Ovary (tissue), 3 donors: ENCODE data around the gene ZBTB24.

ENCODE experiments used
- EP300 ChIP-seq: sonication (generic); formaldehyde crosslinking; IDR thresholded peaks from one replicate; pipeline ENCODE4 v1.6.1; 2017; ENCODE audit warnings: antibody characterized with exemption
- POLR2A ChIP-seq: fragments of 450-650 bp; IDR thresholded peaks from one replicate; pipeline ENCODE4 v1.6.1; 2017; ENCODE audit warnings: antibody characterized with exemption, mild to moderate bottlenecking, moderate library complexity
- TF ChIP-seq, protein P1 (sequence below), 3 donors: fragments of 450-650 bp in 2 of 3; fragments of 200-600 bp in 1 of 3; IDR thresholded peaks; one replicate each; pipeline versions ENCODE4 v1.5.1 to v1.8.0; 2016 to 2022; ENCODE audit warnings: antibody characterized with exemption in 3 of 3, mild to moderate bottlenecking in 1 of 3
- donor health status: DM: no; HTN: no; CAD: no.

DNA sequence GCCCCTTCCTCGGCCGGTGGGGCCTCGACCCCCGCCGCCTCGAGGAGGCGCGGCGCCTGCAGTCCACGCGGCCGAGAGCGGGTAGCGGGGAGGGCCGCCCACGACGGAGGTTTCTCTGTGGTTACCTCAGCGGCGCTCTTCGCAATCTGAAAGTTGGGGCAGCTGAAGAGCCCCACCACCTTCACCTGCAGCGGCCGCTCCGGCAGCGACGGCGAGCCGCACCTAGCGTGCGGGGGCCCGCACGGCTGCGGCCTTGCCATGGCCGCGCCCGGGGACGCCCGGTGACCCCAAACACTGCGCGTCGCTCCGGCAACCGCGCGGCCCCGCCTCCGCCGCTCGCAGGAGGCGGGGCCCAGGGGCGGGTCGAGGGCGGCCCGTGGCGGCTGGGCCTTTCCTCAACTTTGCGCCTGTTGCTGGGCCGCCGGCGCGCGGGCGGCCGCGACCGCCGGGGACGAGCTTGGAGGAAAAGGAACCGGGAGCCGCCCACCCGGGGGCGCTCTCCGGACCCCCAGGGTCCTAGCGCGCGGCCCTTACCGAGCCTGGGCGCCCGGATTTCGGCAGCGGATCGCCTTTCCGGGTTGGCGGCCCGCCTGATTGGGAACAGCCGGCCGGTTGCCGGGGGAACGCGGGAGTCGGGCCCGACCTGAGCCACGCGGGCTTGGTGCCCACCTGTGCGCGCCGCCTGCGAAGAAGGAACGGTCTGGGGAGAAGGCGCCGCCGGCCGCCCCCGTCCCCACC lies 42.5 kb downstream of the ZBTB24 start, which contains the start of the genes PPIL6 and SMPD2:
- TF ChIP-seq, protein P1, sequence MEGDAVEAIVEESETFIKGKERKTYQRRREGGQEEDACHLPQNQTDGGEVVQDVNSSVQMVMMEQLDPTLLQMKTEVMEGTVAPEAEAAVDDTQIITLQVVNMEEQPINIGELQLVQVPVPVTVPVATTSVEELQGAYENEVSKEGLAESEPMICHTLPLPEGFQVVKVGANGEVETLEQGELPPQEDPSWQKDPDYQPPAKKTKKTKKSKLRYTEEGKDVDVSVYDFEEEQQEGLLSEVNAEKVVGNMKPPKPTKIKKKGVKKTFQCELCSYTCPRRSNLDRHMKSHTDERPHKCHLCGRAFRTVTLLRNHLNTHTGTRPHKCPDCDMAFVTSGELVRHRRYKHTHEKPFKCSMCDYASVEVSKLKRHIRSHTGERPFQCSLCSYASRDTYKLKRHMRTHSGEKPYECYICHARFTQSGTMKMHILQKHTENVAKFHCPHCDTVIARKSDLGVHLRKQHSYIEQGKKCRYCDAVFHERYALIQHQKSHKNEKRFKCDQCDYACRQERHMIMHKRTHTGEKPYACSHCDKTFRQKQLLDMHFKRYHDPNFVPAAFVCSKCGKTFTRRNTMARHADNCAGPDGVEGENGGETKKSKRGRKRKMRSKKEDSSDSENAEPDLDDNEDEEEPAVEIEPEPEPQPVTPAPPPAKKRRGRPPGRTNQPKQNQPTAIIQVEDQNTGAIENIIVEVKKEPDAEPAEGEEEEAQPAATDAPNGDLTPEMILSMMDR (IDR thresholded peaks at IDR 0.05): peak; percentile 29 to 53 (median 32)
- TF ChIP-seq POLR2A (peak; percentile 75), EP300 (no peak)
